Adipocyte (in vitro differentiated cells): ENCODE results near the gene CDH8.

Experiments used
- DNase-seq: peaks from one replicate; pipeline ENCODE4 v3.0.0-alpha.2; 2015; ENCODE audit warnings: low read depth
- H3K27me3 ChIP-seq: replicated peaks from 2 replicates; pipeline ENCODE4 v1.7.0; 2013; ENCODE audit warnings: mild to moderate bottlenecking, low read length, moderate library complexity; ENCODE audit not compliant: control insufficient read depth, insufficient read depth
- H3K36me3 ChIP-seq: 2 replicates; pipeline ENCODE4 v1.7.0; 2013; ENCODE audit warnings: low read length, mild to moderate bottlenecking, moderate library complexity; ENCODE audit not compliant: control insufficient read depth, insufficient read depth, severe bottlenecking
- H3K4me1 ChIP-seq: 2 replicates; pipeline ENCODE4 v1.7.0; 2013; ENCODE audit warnings: mild to moderate bottlenecking, low read length, moderate library complexity; ENCODE audit not compliant: control insufficient read depth, insufficient read depth
- H3K4me3 ChIP-seq: 2 replicates; pipeline ENCODE4 v1.7.0; 2013; ENCODE audit warnings: mild to moderate bottlenecking, low read length, moderate library complexity
- H3K9ac ChIP-seq: 2 replicates; pipeline ENCODE4 v1.7.0; 2013; ENCODE audit warnings: mild to moderate bottlenecking, low read length, moderate library complexity
- H3K9me3 ChIP-seq: 2 replicates; pipeline ENCODE4 v1.7.0; 2013; ENCODE audit warnings: mild to moderate bottlenecking, low read length, moderate library complexity; ENCODE audit not compliant: control insufficient read depth

The CDH8 gene

GRCh38 chr16:61842666-61843065, 193.6 kb downstream of the CDH8 start:
- no peak for DNase-seq
- H3K4me3 ChIP-seq, result no peak overlapping the region
- no peaks in the 10 kb centered on the region for H3K4me1 ChIP-seq
- H3K9me3 ChIP-seq, result no peaks in the 10 kb centered on the region
- no peaks in the 10 kb centered on the region for H3K27me3 ChIP-seq
- H3K9ac ChIP-seq, result no peak overlapping the region
- H3K36me3 ChIP-seq, result no peaks in the 10 kb centered on the region

GRCh38 chr16:61836804-61837393, 199.3 kb downstream of the CDH8 start:
- Histone ChIP-seq H3K4me1 (no peaks in the 10 kb centered on the region), H3K36me3 (no peaks in the 10 kb centered on the region), H3K9ac (no peak overlapping the region), H3K4me3 (no peak overlapping the region), H3K27me3 (no peaks in the 10 kb centered on the region), H3K9me3 (no peaks in the 10 kb centered on the region)
- DNase-seq, result no peak

GRCh38 chr16:61834082-61834481, 202.2 kb downstream of the CDH8 start:
- Histone ChIP-seq H3K36me3 (no peaks in the 10 kb centered on the region), H3K27me3 (no peaks in the 10 kb centered on the region), H3K9ac (no peak overlapping the region), H3K4me3 (no peak overlapping the region), H3K4me1 (no peaks in the 10 kb centered on the region), H3K9me3 (no peaks in the 10 kb centered on the region)
- DNase-seq, result no peak

GRCh38 chr16:61831351-61831917, 204.8 kb downstream of the CDH8 start:
- Histone ChIP-seq H3K27me3 (no peaks in the 10 kb centered on the region), H3K4me3 (no peak overlapping the region), H3K36me3 (no peaks in the 10 kb centered on the region), H3K4me1 (no peaks in the 10 kb centered on the region), H3K9ac (no peak overlapping the region), H3K9me3 (no peaks in the 10 kb centered on the region)
- DNase-seq, result no peak

- Histone ChIP-seq H3K36me3 (no peaks in the 10 kb centered on the region), H3K9me3 (no peaks in the 10 kb centered on the region), H3K4me3 (no peak overlapping the region), H3K27me3 (no peaks in the 10 kb centered on the region), H3K4me1 (no peaks in the 10 kb centered on the region), H3K9ac (no peak overlapping the region)
- DNase-seq, result no peak
Measured at GRCh38 chr16:61829631-61830030, 206.6 kb downstream of the CDH8 start.

- no peaks in the 10 kb centered on the region for H3K27me3 ChIP-seq
- no peaks in the 10 kb centered on the region for H3K4me1 ChIP-seq
- H3K9ac ChIP-seq, result no peak overlapping the region
- DNase-seq, result no peak
- H3K4me3 ChIP-seq, result no peak overlapping the region
- no peaks in the 10 kb centered on the region for H3K9me3 ChIP-seq
- no peaks in the 10 kb centered on the region for H3K36me3 ChIP-seq
Measured at GRCh38 chr16:61823326-61823725, 212.9 kb downstream of the CDH8 start.

- H3K4me1 ChIP-seq, result no peaks in the 10 kb centered on the region
- no peak overlapping the region for H3K9ac ChIP-seq
- DNase-seq, result no peak
- no peaks in the 10 kb centered on the region for H3K27me3 ChIP-seq
- no peak overlapping the region for H3K4me3 ChIP-seq
- no peaks in the 10 kb centered on the region for H3K9me3 ChIP-seq
- no peaks in the 10 kb centered on the region for H3K36me3 ChIP-seq
Measured at GRCh38 chr16:61820820-61821219, 215.4 kb downstream of the CDH8 start.

- no peaks in the 10 kb centered on the region for H3K4me1 ChIP-seq
- no peaks in the 10 kb centered on the region for H3K27me3 ChIP-seq
- H3K4me3 ChIP-seq, result no peak overlapping the region
- no peak for DNase-seq
- H3K9ac ChIP-seq, result no peak overlapping the region
- H3K36me3 ChIP-seq, result no peaks in the 10 kb centered on the region
- H3K9me3 ChIP-seq, result no peaks in the 10 kb centered on the region
Measured at GRCh38 chr16:61820398-61820797, 215.8 kb downstream of the CDH8 start.

GRCh38 chr16:61818850-61819249, 217.4 kb downstream of the CDH8 start:
- no peak for DNase-seq
- Histone ChIP-seq H3K4me3 (no peak overlapping the region), H3K9ac (no peak overlapping the region), H3K9me3 (no peaks in the 10 kb centered on the region), H3K4me1 (no peaks in the 10 kb centered on the region), H3K36me3 (no peaks in the 10 kb centered on the region), H3K27me3 (no peaks in the 10 kb centered on the region)

GRCh38 chr16:61817583-61818278, 218.5 kb downstream of the CDH8 start:
- no peak overlapping the region for H3K4me3 ChIP-seq
- no peaks in the 10 kb centered on the region for H3K9me3 ChIP-seq
- H3K27me3 ChIP-seq, result no peaks in the 10 kb centered on the region
- no peak overlapping the region for H3K9ac ChIP-seq
- no peaks in the 10 kb centered on the region for H3K36me3 ChIP-seq
- no peaks in the 10 kb centered on the region for H3K4me1 ChIP-seq
- no peak for DNase-seq

GRCh38 chr16:61814726-61815347, 221.4 kb downstream of the CDH8 start:
- H3K9me3 ChIP-seq, result no peaks in the 10 kb centered on the region
- no peak overlapping the region for H3K4me3 ChIP-seq
- no peak overlapping the region for H3K9ac ChIP-seq
- no peak for DNase-seq
- H3K27me3 ChIP-seq, result no peaks in the 10 kb centered on the region
- no peaks in the 10 kb centered on the region for H3K4me1 ChIP-seq
- H3K36me3 ChIP-seq, result no peaks in the 10 kb centered on the region
